ENCODE measurements around the gene ZBTB21.

GRCh38 chr21:42059141-42059540, 49.0 kb upstream of the ZBTB21 start:
- TF ChIP-seq TAF1 (IDR thresholded peaks at IDR 0.05; ENCODE audit: borderline replicate concordance, insufficient read depth, low read length) (no peak), POLR2AphosphoS5 (IDR thresholded peaks at IDR 0.05; ENCODE audit: low read depth, low read length) (no peak), REST (IDR thresholded peaks at IDR 0.05; ENCODE audit: insufficient read depth in 1 of 2, low read depth in 2 of 2, low read length in 2 of 2) (no peak)

All from PFSK-1 (cell line).